ENCODE data around the gene CEP290.

GRCh38 chr12:88092771-88093170 lies 49.1 kb downstream of the CEP290 start:
- TF ChIP-seq CTCF (IDR thresholded peaks at IDR 0.05) (no peak), POLR2A (IDR thresholded peaks at IDR 0.05) (no peak)

Data from thyroid gland (tissue), 4 donors.